H1 (cell line): ENCODE measurements around the gene C14orf132. TPM values are rescaled to one million over a fixed set of nuclear protein-coding genes. Genes with fewer than 3 reads are reported as not detected.

Experiments
- CTCF ChIA-PET: fragments of 300-600 bp; sonication (Branson Sonifier 250); formaldehyde crosslinking; loops from one replicate; lab custom pipeline; 2021; ENCODE audit not compliant: partially characterized antibody; lab: Charles Lee
- POLR2A ChIA-PET: fragments of 300-600 bp; sonication (Branson Sonifier 250); formaldehyde crosslinking; loops from one replicate; lab custom pipeline; 2021; ENCODE audit warnings: inconsistent platforms; ENCODE audit not compliant: partially characterized antibody; lab: Charles Lee
- DNase-seq, 2 experiments: peaks; one replicate each; pipeline versions ENCODE4 v3.0.0 to v3.0.0-alpha.2; 2010 to 2022; ENCODE audit warnings: low spot score in 2 of 2, low read depth in 1 of 2, mixed read lengths in 1 of 2
- FAIRE-seq: peaks from 2 replicates; lab custom pipeline; 2011; peaks lifted over from hg19 to GRCh38; lab: Jason Lieb, UNC
- H2AFZ ChIP-seq: 2 replicates; pipeline ENCODE4 v1.8.1; 2012; ENCODE audit warnings: low read length, inconsistent platforms
- H2AK5ac ChIP-seq: 2 replicates; pipeline ENCODE4 v1.6.1; 2013; ENCODE audit warnings: low read depth, low read length
- H2BK120ac ChIP-seq: replicated peaks from 2 replicates; pipeline ENCODE3; 2013; ENCODE audit warnings: low read depth, low read length, inconsistent platforms
- H2BK12ac ChIP-seq: 2 replicates; pipeline ENCODE4 v1.6.1; 2013; ENCODE audit warnings: low read depth, low read length
- H2BK15ac ChIP-seq: 2 replicates; pipeline ENCODE4 v1.6.1; 2013; ENCODE audit warnings: low read length
- H2BK20ac ChIP-seq: 2 replicates; pipeline ENCODE4 v1.6.1; 2013; ENCODE audit warnings: low read length
- H2BK5ac ChIP-seq: 2 replicates; pipeline ENCODE4 v1.6.1; 2013; ENCODE audit warnings: low read depth, low read length
- H3K14ac ChIP-seq: 2 replicates; pipeline ENCODE4 v1.6.1; 2013; ENCODE audit warnings: inconsistent platforms; ENCODE audit not compliant: insufficient read length
- H3K18ac ChIP-seq: 2 replicates; pipeline ENCODE4 v1.6.1; 2013; ENCODE audit warnings: low read length; ENCODE audit errors: extremely low read depth
- H3K23ac ChIP-seq: 2 replicates; pipeline ENCODE4 v1.6.1; 2013; ENCODE audit warnings: inconsistent platforms; ENCODE audit not compliant: insufficient read length
- H3K23me2 ChIP-seq: 2 replicates; pipeline ENCODE4 v1.6.1; 2013; ENCODE audit warnings: low read depth, low read length
- H3K27ac ChIP-seq: 2 replicates; pipeline ENCODE4 v1.6.1; 2011; ENCODE audit warnings: low read depth, low read length, inconsistent platforms
- H3K27me3 ChIP-seq, 4 experiments: replicated peaks in 1 of 4; 1 replicate in 1 of 4; 2 replicates in 3 of 4; pipeline versions ENCODE4 v1.6.1 to v1.8.1; 2011 to 2013; ENCODE audit warnings: low read length in 3 of 4, mild to moderate bottlenecking in 3 of 4, inconsistent platforms in 2 of 4, mixed read lengths in 2 of 4, moderate library complexity in 1 of 4; ENCODE audit not compliant: control insufficient read depth in 3 of 4, insufficient read depth in 3 of 4; ENCODE audit errors: extremely low read depth in 1 of 4
- H3K36me3 ChIP-seq, 4 experiments: 2 replicates each; pipeline versions ENCODE4 v1.6.1 to v1.8.1; 2011 to 2013; ENCODE audit warnings: mild to moderate bottlenecking in 4 of 4, low read length in 3 of 4, moderate library complexity in 2 of 4, control low read depth in 1 of 4, inconsistent platforms in 1 of 4; ENCODE audit not compliant: insufficient read depth in 4 of 4, control insufficient read depth in 2 of 4
- H3K4ac ChIP-seq: replicated peaks from 2 replicates; pipeline ENCODE3; 2013; ENCODE audit warnings: low read length, low read depth, mixed read lengths, inconsistent platforms; ENCODE audit not compliant: insufficient read length
- H3K4me1 ChIP-seq, 4 experiments: replicated peaks in 1 of 4; 1 replicate in 1 of 4; 2 replicates in 3 of 4; pipeline versions ENCODE4 v1.6.1 to v1.8.1; 2011 to 2013; ENCODE audit warnings: low read length in 3 of 4, inconsistent platforms in 2 of 4, mixed read lengths in 1 of 4; ENCODE audit not compliant: insufficient read depth in 4 of 4, control insufficient read depth in 3 of 4
- H3K4me2 ChIP-seq, 2 experiments: 2 replicates each; pipeline versions ENCODE4 v1.6.1 to v1.8.1; 2011 to 2013; ENCODE audit warnings: low read depth in 2 of 2, low read length in 2 of 2, control low read depth in 1 of 2, inconsistent platforms in 1 of 2, mild to moderate bottlenecking in 1 of 2; ENCODE audit not compliant: insufficient read depth in 1 of 2
- H3K4me3 ChIP-seq, 4 experiments: fragments of 200-600, 300-600 bp in 1 of 4; sonication (generic), shearing (Covaris generic), sonication (Bioruptor Twin) in 1 of 4; 2 replicates each; pipeline versions ENCODE4 v1.5.1 to v1.8.1; 2011 to 2016; ENCODE audit warnings: low read length in 4 of 4, low read depth in 3 of 4, control low read depth in 2 of 4, inconsistent platforms in 2 of 4, mild to moderate bottlenecking in 2 of 4, mixed read lengths in 1 of 4, moderate library complexity in 1 of 4; ENCODE audit not compliant: insufficient read depth in 2 of 4; ENCODE audit errors: extremely low read depth in 1 of 4
- H3K56ac ChIP-seq: replicated peaks from 2 replicates; pipeline ENCODE3; 2013; ENCODE audit warnings: low read depth, mild to moderate bottlenecking, mixed read lengths, low read length, inconsistent platforms; ENCODE audit not compliant: insufficient read length
- H3K79me1 ChIP-seq: 2 replicates; pipeline ENCODE4 v1.6.1; 2013; ENCODE audit warnings: low read depth, low read length, control low read depth
- H3K79me2 ChIP-seq, 2 experiments: 2 replicates each; pipeline versions ENCODE4 v1.6.1 to v1.8.1; 2012 to 2013; ENCODE audit warnings: low read length in 2 of 2, mild to moderate bottlenecking in 2 of 2, inconsistent platforms in 1 of 2; ENCODE audit not compliant: insufficient read depth in 2 of 2, control insufficient read depth in 1 of 2
- H3K9ac ChIP-seq, 4 experiments: replicated peaks in 1 of 4; 1 replicate in 1 of 4; 2 replicates in 3 of 4; pipeline versions ENCODE4 v1.6.1 to v1.8.1; 2011 to 2013; ENCODE audit warnings: low read depth in 3 of 4, low read length in 3 of 4, control low read depth in 2 of 4, mild to moderate bottlenecking in 2 of 4, moderate library complexity in 2 of 4, inconsistent platforms in 1 of 4; ENCODE audit errors: extremely low read depth in 1 of 4
- H3K9me3 ChIP-seq, 2 experiments: 2 replicates each; pipeline versions ENCODE4 v1.6.1 to v1.8.1; 2012 to 2013; ENCODE audit warnings: mild to moderate bottlenecking in 2 of 2, moderate library complexity in 2 of 2, control low read depth in 1 of 2, inconsistent platforms in 1 of 2, low read depth in 1 of 2, low read length in 1 of 2, mixed read lengths in 1 of 2; ENCODE audit not compliant: insufficient read depth in 2 of 2
- H4K20me1 ChIP-seq, 2 experiments: replicated peaks in 1 of 2; 2 replicates each; pipeline versions ENCODE3 to v1.8.1; 2011 to 2013; ENCODE audit warnings: inconsistent platforms in 2 of 2, low read length in 2 of 2, mild to moderate bottlenecking in 1 of 2; ENCODE audit not compliant: insufficient read depth in 2 of 2, control insufficient read depth in 1 of 2
- H4K5ac ChIP-seq: 2 replicates; pipeline ENCODE4 v1.6.1; 2013; ENCODE audit warnings: low read length, low read depth, mixed read lengths, inconsistent platforms; ENCODE audit not compliant: insufficient read length
- H4K8ac ChIP-seq: 2 replicates; pipeline ENCODE4 v1.8.0; 2013; ENCODE audit warnings: mild to moderate bottlenecking, moderate library complexity, low read length, inconsistent platforms; ENCODE audit not compliant: insufficient read depth; ENCODE audit errors: extremely low read depth
- H4K91ac ChIP-seq: replicated peaks from 2 replicates; pipeline ENCODE3; 2013; ENCODE audit warnings: low read length, mixed read lengths, inconsistent platforms; ENCODE audit not compliant: insufficient read length
- ASH2L ChIP-seq: fragments of 200-600, 300-600 bp; sonication (generic); IDR thresholded peaks from one replicate; pipeline ENCODE4 v1.7.1; 2017; ENCODE audit warnings: low read length
- BCL11A ChIP-seq, 2 experiments: IDR thresholded peaks; one replicate each; pipeline ENCODE4 v1.6.1; 2011; ENCODE audit warnings: low read depth in 2 of 2, low read length in 2 of 2, mild to moderate bottlenecking in 2 of 2
- CHD2 ChIP-seq: IDR thresholded peaks from 2 replicates; pipeline ENCODE4 v1.6.1; 2012; ENCODE audit warnings: low read length, improper control_type of control experiment
- HDAC2 ChIP-seq, 2 experiments: fragments of 300-600 bp in 1 of 2; sonication (generic) in 1 of 2; IDR thresholded peaks; 2 replicates each; pipeline ENCODE4 v1.6.1; 2011 to 2012; ENCODE audit warnings: low read depth in 2 of 2, low read length in 2 of 2, mild to moderate bottlenecking in 2 of 2, moderate library complexity in 2 of 2, borderline replicate concordance in 1 of 2, inconsistent platforms in 1 of 2
- HDAC6 ChIP-seq: IDR thresholded peaks from one replicate; pipeline ENCODE4 v1.7.1; 2012; ENCODE audit warnings: low read depth, mild to moderate bottlenecking, inconsistent platforms, low read length, moderate library complexity
- JUN ChIP-seq: IDR thresholded peaks from 2 replicates; pipeline ENCODE4 v1.6.1; 2011; ENCODE audit warnings: low read depth, mild to moderate bottlenecking, improper control_type of control experiment, low read length
- KDM1A ChIP-seq: fragments of 200-600, 300-600 bp; sonication (generic); IDR thresholded peaks from 2 replicates; pipeline ENCODE4 v1.7.1; 2016; ENCODE audit warnings: mild to moderate bottlenecking, low read length, borderline replicate concordance
- POU5F1 ChIP-seq: IDR thresholded peaks from 2 replicates; pipeline ENCODE4 v1.6.1; 2011; ENCODE audit warnings: low read depth, mild to moderate bottlenecking, low read length, moderate library complexity
- RAD21 ChIP-seq, 2 experiments: IDR thresholded peaks in 1 of 2; conservative IDR thresholded peaks in 1 of 2; 2 replicates each; pipeline ENCODE4 v1.6.1; 2011; ENCODE audit warnings: low read depth in 2 of 2, low read length in 2 of 2, improper control_type of control experiment in 1 of 2, inconsistent platforms in 1 of 2, mild to moderate bottlenecking in 1 of 2, moderate library complexity in 1 of 2
- SIRT6 ChIP-seq: IDR thresholded peaks from one replicate; pipeline ENCODE4 v1.7.1; 2012; ENCODE audit warnings: low read length, inconsistent platforms
- SP1 ChIP-seq: IDR thresholded peaks from 2 replicates; pipeline ENCODE4 v1.6.1; 2011; ENCODE audit warnings: low read depth, low read length
- ZNF274 ChIP-seq: IDR thresholded peaks from 2 replicates; pipeline ENCODE4 v1.7.0; 2012; ENCODE audit warnings: low read length, borderline replicate concordance; ENCODE audit errors: extremely low read depth
- WGBS, 2 experiments: shearing (Covaris generic) in 1 of 2; methylation state at CpG; one replicate each; pipeline versions ENCODE4 v1.1.6 to v1.1.7; 2013 to 2015; ENCODE audit warnings: low lambda C conversion rate in 2 of 2, mixed read lengths in 2 of 2, inconsistent platforms in 1 of 2, low coverage in 1 of 2, missing lambda C conversion rate in 1 of 2; ENCODE audit not compliant: insufficient replicate concordance in 2 of 2, insufficient coverage in 1 of 2, insufficient read length in 1 of 2; ENCODE audit errors: extremely low coverage in 1 of 2, missing lambda C conversion rate in 1 of 2; 5-methylcytosine and 5-hydroxymethylcytosine counted together
- polyA plus RNA-seq, 7 experiments: library from polyadenylated mRNA; depleted of rRNA in 3 of 7; stranded (reverse) in 5 of 7; unstranded in 2 of 7; fragments of >200 nt in 5 of 7; fragments of 200-250 nt in 2 of 7; gene quantifications; 1 replicate in 5 of 7; 2 replicates in 1 of 7; 4 replicates in 1 of 7; pipeline versions ENCODE4 v1.2.1 to v1.2.3, GENCODE V29; 2011 to 2013; ENCODE audit warnings: missing spikeins in 2 of 7, mixed read lengths in 2 of 7
- total RNA-seq: library from RNA; stranded (reverse); fragmentation: NEBNext Ultra II Directional; extraction: Animal tissue kit (Norgen Biotek cat#: 25700); gene quantifications from 2 replicates; pipeline ENCODE4 v1.2.1, GENCODE V29; 2021

Gene C14orf132
- total and polyA plus RNA-seq, 2 of the 8 experiments (the other 6 are each of a cell fraction or from before 2014, with no cell fraction given): 11.7 to 32.5 TPM

- POLR2A ChIA-PET: interaction anchor here (0.6 kb wide), 1 partner anchor 52 kb away, joined by 3 read pairs; no protein-coding TSS in a partner anchor
These were observed 16.0 kb downstream of the C14orf132 start for GRCh38 chr14:96055065-96055752.

More at GRCh38 chr14:96055065-96055752, 16.0 kb downstream of the C14orf132 start:
- H3K79me2 ChIP-seq: no peaks in the 10 kb centered on the region
- H3K4me1 ChIP-seq: no peaks in the 10 kb centered on the region; a peak in 2 of 7 replicates
- no peaks in the 10 kb centered on the region for H3K9me3 ChIP-seq
- no peak overlapping the region for H3K9ac ChIP-seq
- H3K14ac ChIP-seq: no peak overlapping the region
- no peak overlapping the region for H2AFZ ChIP-seq
- H3K36me3 ChIP-seq: peaks cover 0 to 4% (median 1%) of the 10 kb centered on the region in 4 experiments; a peak in 2 of 8 replicates
- H4K8ac ChIP-seq: peak overlapping the region; percentile 51; the same call in 1 of the 2 replicates
- no peak overlapping the region for H2BK20ac ChIP-seq
- no peak overlapping the region for H3K4me2 ChIP-seq
- H3K23me2 ChIP-seq: no peaks in the 10 kb centered on the region
- no peak overlapping the region for H4K5ac ChIP-seq
- no peak overlapping the region for H3K23ac ChIP-seq
- no peak overlapping the region for H3K27ac ChIP-seq
- no peaks in the 10 kb centered on the region for H3K79me1 ChIP-seq
- FAIRE-seq: no peak
- CTCF ChIA-PET: interaction anchor here (0.7 to 4.9 kb wide), 20 partner anchors 10 to 495 kb away, joined by 3 to 54 read pairs (median 4); no protein-coding TSS in a partner anchor
- H3K4me3 ChIP-seq: no peak overlapping the region
- H2BK12ac ChIP-seq: no peak overlapping the region
- no peak overlapping the region for H2AK5ac ChIP-seq
- H3K18ac ChIP-seq: no peak overlapping the region
- peaks cover 11 to 13% of the 10 kb centered on the region in 2 experiments for H4K20me1 ChIP-seq
- WGBS, 2 experiments: 95% methylated on average over 12 of the region's 12 CpGs; no CpG with 5 or more reads in 1 of the 2 experiments
- no peaks in the 10 kb centered on the region for H3K27me3 ChIP-seq
- no peak overlapping the region for H3K56ac ChIP-seq
- no peak overlapping the region for H3K4ac ChIP-seq
- DNase-seq: peak in 1 of 2 experiments; percentile 30
- no peak overlapping the region for H2BK5ac ChIP-seq
- H2BK15ac ChIP-seq: no peak overlapping the region
- TF ChIP-seq POU5F1 (no peak), ASH2L (no peak), RAD21 (IDR thresholded peaks at IDR 0.05 in 1 of 2, conservative IDR thresholded peaks at IDR 0.05 in 1 of 2; ENCODE audit: low read depth in 2 of 2, low read length in 2 of 2) (no peak), JUN (no peak), SP1 (no peak), BCL11A (IDR thresholded peaks at IDR 0.05; ENCODE audit: low read depth in 2 of 2, low read length in 2 of 2) (no peak), HDAC6 (no peak), ZNF274 (no peak), CHD2 (no peak), SIRT6 (no peak), HDAC2 (IDR thresholded peaks at IDR 0.05; ENCODE audit: borderline replicate concordance in 1 of 2, low read depth in 2 of 2, low read length in 2 of 2) (no peak), KDM1A (no peak)
- H4K91ac ChIP-seq: no peak overlapping the region
- no peak overlapping the region for H2BK120ac ChIP-seq
